GM23338 (cell line): ENCODE results near the gene KBTBD4. TPM values are rescaled to one million over a fixed set of nuclear protein-coding genes. Genes with fewer than 3 reads are reported as not detected.
A peak's percentile ranks its signal among the peaks of the same experiment; 100 is the strongest.

Experiments used
- ATAC-seq: fragments of 200-7000 bp; cut with Tn5 transposase; 3 replicates; pipeline ENCODE4 v1.9.1; 2020
- DNase-seq: peaks from one replicate; pipeline ENCODE4 v3.0.0-alpha.2; 2015; ENCODE audit warnings: low spot score
- H2AFZ ChIP-seq: fragments of 200-600 bp; sonication (generic); 2 replicates; pipeline ENCODE4 v1.8.0; 2016; ENCODE audit warnings: antibody characterized with exemption, mild to moderate bottlenecking, moderate library complexity
- H3F3A ChIP-seq: fragments of 200-600 bp; sonication (generic); replicated peaks from 2 replicates; pipeline ENCODE4 v1.8.0; 2017; ENCODE audit warnings: antibody characterized with exemption, mixed run types, low read depth
- H3K27ac ChIP-seq: fragments of 200-600 bp; sonication (generic); 2 replicates; pipeline ENCODE4 v1.6.1; 2016; ENCODE audit warnings: low read depth
- H3K27me3 ChIP-seq: fragments of 200-600 bp; sonication (generic); 2 replicates; pipeline ENCODE4 v1.8.0; 2016; ENCODE audit warnings: mild to moderate bottlenecking, mixed run types, moderate library complexity; ENCODE audit not compliant: insufficient read depth
- H3K36me3 ChIP-seq: fragments of 200-600 bp; sonication (generic); 2 replicates; pipeline ENCODE4 v1.8.0; 2016; ENCODE audit warnings: mild to moderate bottlenecking; ENCODE audit not compliant: insufficient read depth
- H3K4me1 ChIP-seq: fragments of 200-600 bp; sonication (generic); 2 replicates; pipeline ENCODE4 v1.8.0; 2016; ENCODE audit warnings: mild to moderate bottlenecking, moderate library complexity; ENCODE audit not compliant: insufficient read depth
- H3K4me2 ChIP-seq: fragments of 200-600 bp; sonication (generic); 2 replicates; pipeline ENCODE4 v1.7.1; 2017; ENCODE audit warnings: mixed run types
- H3K4me3 ChIP-seq: fragments of 200-600 bp; sonication (generic); 2 replicates; pipeline ENCODE4 v1.6.1; 2016; ENCODE audit warnings: mixed run types
- H3K79me2 ChIP-seq: fragments of 200-600 bp; sonication (generic); replicated peaks from 2 replicates; pipeline ENCODE4 v1.8.0; 2017; ENCODE audit warnings: mild to moderate bottlenecking; ENCODE audit not compliant: insufficient read depth
- H3K9me2 ChIP-seq: fragments of 200-600 bp; sonication (generic); 2 replicates; pipeline ENCODE4 v1.8.0; 2017; ENCODE audit not compliant: insufficient read depth
- H4K20me1 ChIP-seq: fragments of 200-600 bp; sonication (generic); replicated peaks from 2 replicates; pipeline ENCODE4 v1.8.0; 2017; ENCODE audit warnings: mild to moderate bottlenecking; ENCODE audit not compliant: insufficient read depth
- H3K27ac Mint-ChIP-seq: 2 replicates; pipeline ENCODE4 v1.8.0; 2020; ENCODE audit warnings: inconsistent platforms, mild to moderate bottlenecking, moderate library complexity, mixed read lengths
- H3K27me3 Mint-ChIP-seq: 3 replicates; pipeline ENCODE4 v1.8.0; 2022; ENCODE audit warnings: low read depth, mild to moderate bottlenecking, moderate library complexity, mixed read lengths, inconsistent platforms; ENCODE audit not compliant: insufficient read depth, poor library complexity
- H3K36me3 Mint-ChIP-seq: 3 replicates; pipeline ENCODE4 v1.8.0; 2021; ENCODE audit warnings: low read depth, mild to moderate bottlenecking, inconsistent platforms, moderate library complexity, mixed read lengths
- H3K4me1 Mint-ChIP-seq: 3 replicates; pipeline ENCODE4 v1.8.0; 2020; ENCODE audit warnings: mild to moderate bottlenecking, inconsistent platforms, mixed read lengths
- H3K4me3 Mint-ChIP-seq: 3 replicates; pipeline ENCODE4 v1.8.0; 2021; ENCODE audit warnings: moderate library complexity, mild to moderate bottlenecking, inconsistent platforms, mixed read lengths
- H3K9me3 Mint-ChIP-seq: 3 replicates; pipeline ENCODE4 v1.8.0; 2020; ENCODE audit warnings: moderate library complexity, mild to moderate bottlenecking, inconsistent platforms, mixed read lengths
- EZH2 ChIP-seq: fragments of 200-600 bp; sonication (generic); IDR thresholded peaks from one replicate; pipeline ENCODE4 v1.8.0; 2017; ENCODE audit warnings: antibody characterized with exemption, mild to moderate bottlenecking, low read depth; ENCODE audit not compliant: unreplicated experiment
- EZH2phosphoT487 ChIP-seq: fragments of 200-600 bp; sonication (generic); IDR thresholded peaks from one replicate; pipeline ENCODE4 v1.8.1; 2018; ENCODE audit warnings: antibody characterized with exemption; ENCODE audit not compliant: unreplicated experiment
- JUNB ChIP-seq: IDR thresholded peaks from one replicate; pipeline ENCODE4 v1.6.1; 2016; ENCODE audit warnings: antibody characterized with exemption; ENCODE audit not compliant: unreplicated experiment
- NANOG ChIP-seq: IDR thresholded peaks from 2 replicates; pipeline ENCODE4 v1.6.1; 2016; ENCODE audit warnings: antibody characterized with exemption, borderline replicate concordance
- POLR2AphosphoS5 ChIP-seq: IDR thresholded peaks from 2 replicates; pipeline ENCODE4 v1.6.1; 2016; ENCODE audit warnings: antibody characterized with exemption, low read depth
- ZNF114 ChIP-seq: fragments of 250-450 bp; sonication (Bioruptor Pico); IDR thresholded peaks from 2 replicates; pipeline ENCODE4 v1.5.0; 2020; ENCODE audit warnings: mild to moderate bottlenecking, moderate library complexity
- polyA plus RNA-seq: library from polyadenylated mRNA; unstranded; fragments of >200 nt; fragmentation: Nextera tagmentation; extraction: Ambion mirVana; gene quantifications from 2 replicates; pipeline ENCODE4 v1.2.1, GENCODE V29; 2016
- total RNA-seq: library from RNA; depleted of rRNA; stranded (reverse); fragments of >200 nt; shearing (Covaris generic); gene quantifications from 2 replicates; pipeline ENCODE4 v1.2.3, GENCODE V29; 2014
- TF ChIP-seq, protein P1 (sequence below), 2 experiments: fragments of 200-600 bp in 1 of 2; sonication (generic) in 1 of 2; conservative IDR thresholded peaks; 2 replicates each; pipeline versions ENCODE4 v1.5.1 to v1.6.1; 2016 to 2017; ENCODE audit warnings: antibody characterized with exemption in 2 of 2, low read depth in 2 of 2, mild to moderate bottlenecking in 2 of 2, moderate library complexity in 1 of 2
- TF ChIP-seq, protein P2 (sequence below): IDR thresholded peaks from one replicate; pipeline ENCODE4 v1.6.1; 2018; ENCODE audit warnings: antibody characterized with exemption; ENCODE audit not compliant: unreplicated experiment
- TF ChIP-seq, protein P3 (sequence below): IDR thresholded peaks from 2 replicates; pipeline ENCODE4 v1.6.1; 2016; ENCODE audit warnings: antibody characterized with exemption
- TF ChIP-seq, protein P4 (sequence below): fragments of 250-450 bp; sonication (Bioruptor Pico); IDR thresholded peaks from 2 replicates; pipeline ENCODE4 v1.5.0; 2020; ENCODE audit warnings: mild to moderate bottlenecking, moderate library complexity

KBTBD4 gene
- total and polyA plus RNA-seq, 2 experiments from 2014 or later = 5.8 to 16.6 TPM

DNA sequence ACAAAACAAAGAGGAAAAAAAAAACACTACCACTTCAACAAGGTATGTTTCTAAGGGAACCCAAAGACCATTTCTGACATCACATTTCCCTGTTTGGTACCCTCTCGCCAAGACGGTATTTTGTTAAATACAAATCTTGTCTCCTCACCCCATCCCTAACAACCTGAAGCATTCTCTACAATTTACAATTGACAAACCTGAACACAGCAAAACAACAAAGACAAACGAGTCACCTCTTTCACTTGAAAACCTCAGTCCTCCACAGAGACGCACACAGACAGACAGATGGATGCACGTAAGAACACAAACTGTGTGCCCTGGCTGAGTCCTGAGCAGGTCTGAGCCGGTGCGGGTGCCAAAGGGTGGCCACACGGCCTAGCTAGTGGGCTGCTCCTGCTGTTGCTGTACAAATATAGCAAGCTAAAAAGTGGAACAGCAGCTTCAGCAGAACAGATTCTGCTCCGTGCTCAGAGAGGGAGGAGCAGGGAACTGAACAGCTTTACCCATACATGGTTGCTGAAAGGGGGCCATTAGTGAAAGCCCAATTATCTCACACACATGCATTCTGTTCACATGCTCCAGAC, 54.4 kb downstream of the KBTBD4 start:
- peaks cover 100% of the 10 kb centered on the region for H3K79me2 ChIP-seq
- H3K4me1 ChIP-seq = peaks cover 41% of the 10 kb centered on the region
- Mint-ChIP-seq H3K36me3 (no peaks in the 10 kb centered on the region; the same call in 2 of the 3 replicates), H3K27ac (peak overlapping the region; percentile 38), H3K4me1 (peaks cover 43% of the 10 kb centered on the region), H3K9me3 (no peaks in the 10 kb centered on the region), H3K4me3 (peak overlapping the region; percentile 10; the same call in 1 of the 3 replicates), H3K27me3 (peaks cover 6% of the 10 kb centered on the region)
- no peaks in the 10 kb centered on the region for H3K27me3 ChIP-seq
- peaks cover 81% of the 10 kb centered on the region for H4K20me1 ChIP-seq
- ATAC-seq (peak; percentile 58), DNase-seq (no peak)
- TF ChIP-seq, protein P1, sequence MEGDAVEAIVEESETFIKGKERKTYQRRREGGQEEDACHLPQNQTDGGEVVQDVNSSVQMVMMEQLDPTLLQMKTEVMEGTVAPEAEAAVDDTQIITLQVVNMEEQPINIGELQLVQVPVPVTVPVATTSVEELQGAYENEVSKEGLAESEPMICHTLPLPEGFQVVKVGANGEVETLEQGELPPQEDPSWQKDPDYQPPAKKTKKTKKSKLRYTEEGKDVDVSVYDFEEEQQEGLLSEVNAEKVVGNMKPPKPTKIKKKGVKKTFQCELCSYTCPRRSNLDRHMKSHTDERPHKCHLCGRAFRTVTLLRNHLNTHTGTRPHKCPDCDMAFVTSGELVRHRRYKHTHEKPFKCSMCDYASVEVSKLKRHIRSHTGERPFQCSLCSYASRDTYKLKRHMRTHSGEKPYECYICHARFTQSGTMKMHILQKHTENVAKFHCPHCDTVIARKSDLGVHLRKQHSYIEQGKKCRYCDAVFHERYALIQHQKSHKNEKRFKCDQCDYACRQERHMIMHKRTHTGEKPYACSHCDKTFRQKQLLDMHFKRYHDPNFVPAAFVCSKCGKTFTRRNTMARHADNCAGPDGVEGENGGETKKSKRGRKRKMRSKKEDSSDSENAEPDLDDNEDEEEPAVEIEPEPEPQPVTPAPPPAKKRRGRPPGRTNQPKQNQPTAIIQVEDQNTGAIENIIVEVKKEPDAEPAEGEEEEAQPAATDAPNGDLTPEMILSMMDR (conservative IDR thresholded peaks at IDR 0.05; ENCODE audit: low read depth in 2 of 2) = no peak
- TF ChIP-seq ZNF114 (no peak), EZH2phosphoT487 (no peak), JUNB (no peak), NANOG (no peak), EZH2 (no peak), POLR2AphosphoS5 (no peak)
- TF ChIP-seq, protein P2, sequence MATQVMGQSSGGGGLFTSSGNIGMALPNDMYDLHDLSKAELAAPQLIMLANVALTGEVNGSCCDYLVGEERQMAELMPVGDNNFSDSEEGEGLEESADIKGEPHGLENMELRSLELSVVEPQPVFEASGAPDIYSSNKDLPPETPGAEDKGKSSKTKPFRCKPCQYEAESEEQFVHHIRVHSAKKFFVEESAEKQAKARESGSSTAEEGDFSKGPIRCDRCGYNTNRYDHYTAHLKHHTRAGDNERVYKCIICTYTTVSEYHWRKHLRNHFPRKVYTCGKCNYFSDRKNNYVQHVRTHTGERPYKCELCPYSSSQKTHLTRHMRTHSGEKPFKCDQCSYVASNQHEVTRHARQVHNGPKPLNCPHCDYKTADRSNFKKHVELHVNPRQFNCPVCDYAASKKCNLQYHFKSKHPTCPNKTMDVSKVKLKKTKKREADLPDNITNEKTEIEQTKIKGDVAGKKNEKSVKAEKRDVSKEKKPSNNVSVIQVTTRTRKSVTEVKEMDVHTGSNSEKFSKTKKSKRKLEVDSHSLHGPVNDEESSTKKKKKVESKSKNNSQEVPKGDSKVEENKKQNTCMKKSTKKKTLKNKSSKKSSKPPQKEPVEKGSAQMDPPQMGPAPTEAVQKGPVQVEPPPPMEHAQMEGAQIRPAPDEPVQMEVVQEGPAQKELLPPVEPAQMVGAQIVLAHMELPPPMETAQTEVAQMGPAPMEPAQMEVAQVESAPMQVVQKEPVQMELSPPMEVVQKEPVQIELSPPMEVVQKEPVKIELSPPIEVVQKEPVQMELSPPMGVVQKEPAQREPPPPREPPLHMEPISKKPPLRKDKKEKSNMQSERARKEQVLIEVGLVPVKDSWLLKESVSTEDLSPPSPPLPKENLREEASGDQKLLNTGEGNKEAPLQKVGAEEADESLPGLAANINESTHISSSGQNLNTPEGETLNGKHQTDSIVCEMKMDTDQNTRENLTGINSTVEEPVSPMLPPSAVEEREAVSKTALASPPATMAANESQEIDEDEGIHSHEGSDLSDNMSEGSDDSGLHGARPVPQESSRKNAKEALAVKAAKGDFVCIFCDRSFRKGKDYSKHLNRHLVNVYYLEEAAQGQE = no peak
- TF ChIP-seq, protein P3, sequence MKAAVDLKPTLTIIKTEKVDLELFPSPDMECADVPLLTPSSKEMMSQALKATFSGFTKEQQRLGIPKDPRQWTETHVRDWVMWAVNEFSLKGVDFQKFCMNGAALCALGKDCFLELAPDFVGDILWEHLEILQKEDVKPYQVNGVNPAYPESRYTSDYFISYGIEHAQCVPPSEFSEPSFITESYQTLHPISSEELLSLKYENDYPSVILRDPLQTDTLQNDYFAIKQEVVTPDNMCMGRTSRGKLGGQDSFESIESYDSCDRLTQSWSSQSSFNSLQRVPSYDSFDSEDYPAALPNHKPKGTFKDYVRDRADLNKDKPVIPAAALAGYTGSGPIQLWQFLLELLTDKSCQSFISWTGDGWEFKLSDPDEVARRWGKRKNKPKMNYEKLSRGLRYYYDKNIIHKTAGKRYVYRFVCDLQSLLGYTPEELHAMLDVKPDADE = no peak
- TF ChIP-seq, protein P4, sequence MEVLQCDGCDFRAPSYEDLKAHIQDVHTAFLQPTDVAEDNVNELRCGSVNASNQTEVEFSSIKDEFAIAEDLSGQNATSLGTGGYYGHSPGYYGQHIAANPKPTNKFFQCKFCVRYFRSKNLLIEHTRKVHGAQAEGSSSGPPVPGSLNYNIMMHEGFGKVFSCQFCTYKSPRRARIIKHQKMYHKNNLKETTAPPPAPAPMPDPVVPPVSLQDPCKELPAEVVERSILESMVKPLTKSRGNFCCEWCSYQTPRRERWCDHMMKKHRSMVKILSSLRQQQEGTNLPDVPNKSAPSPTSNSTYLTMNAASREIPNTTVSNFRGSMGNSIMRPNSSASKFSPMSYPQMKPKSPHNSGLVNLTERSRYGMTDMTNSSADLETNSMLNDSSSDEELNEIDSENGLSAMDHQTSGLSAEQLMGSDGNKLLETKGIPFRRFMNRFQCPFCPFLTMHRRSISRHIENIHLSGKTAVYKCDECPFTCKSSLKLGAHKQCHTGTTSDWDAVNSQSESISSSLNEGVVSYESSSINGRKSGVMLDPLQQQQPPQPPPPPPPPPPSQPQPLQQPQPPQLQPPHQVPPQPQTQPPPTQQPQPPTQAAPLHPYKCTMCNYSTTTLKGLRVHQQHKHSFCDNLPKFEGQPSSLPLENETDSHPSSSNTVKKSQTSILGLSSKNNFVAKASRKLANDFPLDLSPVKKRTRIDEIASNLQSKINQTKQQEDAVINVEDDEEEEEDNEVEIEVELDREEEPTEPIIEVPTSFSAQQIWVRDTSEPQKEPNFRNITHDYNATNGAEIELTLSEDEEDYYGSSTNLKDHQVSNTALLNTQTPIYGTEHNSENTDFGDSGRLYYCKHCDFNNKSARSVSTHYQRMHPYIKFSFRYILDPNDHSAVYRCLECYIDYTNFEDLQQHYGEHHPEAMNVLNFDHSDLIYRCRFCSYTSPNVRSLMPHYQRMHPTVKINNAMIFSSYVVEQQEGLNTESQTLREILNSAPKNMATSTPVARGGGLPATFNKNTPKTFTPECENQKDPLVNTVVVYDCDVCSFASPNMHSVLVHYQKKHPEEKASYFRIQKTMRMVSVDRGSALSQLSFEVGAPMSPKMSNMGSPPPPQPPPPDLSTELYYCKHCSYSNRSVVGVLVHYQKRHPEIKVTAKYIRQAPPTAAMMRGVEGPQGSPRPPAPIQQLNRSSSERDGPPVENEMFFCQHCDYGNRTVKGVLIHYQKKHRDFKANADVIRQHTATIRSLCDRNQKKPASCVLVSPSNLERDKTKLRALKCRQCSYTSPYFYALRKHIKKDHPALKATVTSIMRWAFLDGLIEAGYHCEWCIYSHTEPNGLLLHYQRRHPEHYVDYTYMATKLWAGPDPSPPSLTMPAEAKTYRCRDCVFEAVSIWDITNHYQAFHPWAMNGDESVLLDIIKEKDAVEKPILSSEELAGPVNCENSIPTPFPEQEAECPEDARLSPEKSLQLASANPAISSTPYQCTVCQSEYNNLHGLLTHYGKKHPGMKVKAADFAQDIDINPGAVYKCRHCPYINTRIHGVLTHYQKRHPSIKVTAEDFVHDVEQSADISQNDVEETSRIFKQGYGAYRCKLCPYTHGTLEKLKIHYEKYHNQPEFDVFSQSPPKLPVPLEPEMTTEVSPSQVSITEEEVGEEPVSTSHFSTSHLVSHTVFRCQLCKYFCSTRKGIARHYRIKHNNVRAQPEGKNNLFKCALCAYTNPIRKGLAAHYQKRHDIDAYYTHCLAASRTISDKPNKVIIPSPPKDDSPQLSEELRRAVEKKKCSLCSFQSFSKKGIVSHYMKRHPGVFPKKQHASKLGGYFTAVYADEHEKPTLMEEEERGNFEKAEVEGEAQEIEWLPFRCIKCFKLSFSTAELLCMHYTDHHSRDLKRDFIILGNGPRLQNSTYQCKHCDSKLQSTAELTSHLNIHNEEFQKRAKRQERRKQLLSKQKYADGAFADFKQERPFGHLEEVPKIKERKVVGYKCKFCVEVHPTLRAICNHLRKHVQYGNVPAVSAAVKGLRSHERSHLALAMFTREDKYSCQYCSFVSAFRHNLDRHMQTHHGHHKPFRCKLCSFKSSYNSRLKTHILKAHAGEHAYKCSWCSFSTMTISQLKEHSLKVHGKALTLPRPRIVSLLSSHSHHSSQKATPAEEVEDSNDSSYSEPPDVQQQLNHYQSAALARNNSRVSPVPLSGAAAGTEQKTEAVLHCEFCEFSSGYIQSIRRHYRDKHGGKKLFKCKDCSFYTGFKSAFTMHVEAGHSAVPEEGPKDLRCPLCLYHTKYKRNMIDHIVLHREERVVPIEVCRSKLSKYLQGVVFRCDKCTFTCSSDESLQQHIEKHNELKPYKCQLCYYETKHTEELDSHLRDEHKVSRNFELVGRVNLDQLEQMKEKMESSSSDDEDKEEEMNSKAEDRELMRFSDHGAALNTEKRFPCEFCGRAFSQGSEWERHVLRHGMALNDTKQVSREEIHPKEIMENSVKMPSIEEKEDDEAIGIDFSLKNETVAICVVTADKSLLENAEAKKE = no peak
- H3F3A ChIP-seq = peaks cover 3% of the 10 kb centered on the region; the same call in 1 of the 2 replicates
- H3K9me2 ChIP-seq = no peaks in the 10 kb centered on the region
- peak overlapping the region; percentile 52 for H3K27ac ChIP-seq
- H3K4me3 ChIP-seq = peak overlapping the region; percentile 8; the same call in 1 of the 2 replicates
- no peak overlapping the region for H2AFZ ChIP-seq
- H3K36me3 ChIP-seq = no peaks in the 10 kb centered on the region
- H3K4me2 ChIP-seq = peak overlapping the region; percentile 55
